Measurements from ENCODE around the gene TMEM107.

DNA sequence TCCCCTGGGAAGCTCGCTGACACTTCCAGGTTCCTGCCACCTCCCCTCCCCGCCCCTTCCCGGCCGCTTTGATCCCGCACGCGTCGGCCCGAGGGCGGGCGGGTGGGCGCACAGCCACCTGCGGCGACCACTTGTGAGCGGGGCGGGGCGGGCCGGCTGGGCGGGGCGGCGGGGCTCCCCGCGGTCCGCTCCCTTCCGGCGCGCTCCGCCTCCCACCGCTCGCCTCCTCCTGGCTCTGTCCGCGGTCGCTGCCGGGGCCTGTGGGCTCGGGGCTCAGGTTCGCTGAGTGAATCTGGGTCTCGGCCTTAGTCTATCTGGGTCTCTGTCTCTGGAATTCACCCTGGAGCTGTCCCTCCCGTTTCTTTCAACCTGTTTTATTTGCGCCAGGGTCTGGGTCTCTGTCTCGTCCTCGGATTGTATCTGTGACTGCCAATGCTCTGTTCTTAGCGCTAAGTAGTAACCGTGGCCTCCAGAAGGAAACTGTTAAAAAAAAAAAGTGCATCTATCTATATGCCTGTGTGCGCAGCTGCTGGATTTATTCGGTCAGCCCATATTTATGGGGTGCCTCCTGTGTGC lies 49.6 kb downstream of the TMEM107 start:
- TF ChIP-seq ZNF274 (IDR thresholded peaks at IDR 0.05; ENCODE audit: low read depth, low read length) (no peak), YY1 (IDR thresholded peaks at IDR 0.05; ENCODE audit: insufficient read depth, insufficient read length) (no peak)

Data from NT2/D1 (cell line).